Bronchial epithelial cell (primary cell): ENCODE measurements around the gene METTL25B. TPM values are rescaled to one million over a fixed set of nuclear protein-coding genes. Genes with fewer than 3 reads are reported as not detected.
A peak's percentile ranks its signal among the peaks of the same experiment; 100 is the strongest.

ENCODE experiments used
- DNase-seq: peaks from one replicate; pipeline ENCODE4 v3.0.0-alpha.2; 2010; ENCODE audit warnings: low read depth
- FAIRE-seq: peaks from 2 replicates; lab custom pipeline; 2011; peaks lifted over from hg19 to GRCh38; lab: Jason Lieb, UNC
- H3K27me3 ChIP-seq: 2 replicates; pipeline ENCODE4 v1.5.1; 2011; ENCODE audit warnings: low read length; ENCODE audit not compliant: control insufficient read depth, insufficient read depth
- H3K36me3 ChIP-seq: 2 replicates; pipeline ENCODE4 v1.5.1; 2011; ENCODE audit warnings: low read length; ENCODE audit not compliant: control insufficient read depth, insufficient read depth
- H3K4me3 ChIP-seq: 2 replicates; pipeline ENCODE4 v1.5.1; 2011; ENCODE audit warnings: mild to moderate bottlenecking, low read depth, low read length, control low read depth
- total RNA-seq: library from RNA; depleted of rRNA; stranded (reverse); fragments of >200 nt; gene quantifications from 2 replicates; pipeline ENCODE4 v1.2.1, GENCODE V29; 2014
- TF ChIP-seq, protein P1 (sequence below): IDR thresholded peaks from 2 replicates; pipeline ENCODE4 v1.5.1; 2011; ENCODE audit warnings: mild to moderate bottlenecking, moderate library complexity, low read length, control low read depth, inconsistent platforms; ENCODE audit not compliant: insufficient read depth, severe bottlenecking

Gene METTL25B
- total RNA-seq, 1 donor from 2014 or later = 14.7 TPM

DNA sequence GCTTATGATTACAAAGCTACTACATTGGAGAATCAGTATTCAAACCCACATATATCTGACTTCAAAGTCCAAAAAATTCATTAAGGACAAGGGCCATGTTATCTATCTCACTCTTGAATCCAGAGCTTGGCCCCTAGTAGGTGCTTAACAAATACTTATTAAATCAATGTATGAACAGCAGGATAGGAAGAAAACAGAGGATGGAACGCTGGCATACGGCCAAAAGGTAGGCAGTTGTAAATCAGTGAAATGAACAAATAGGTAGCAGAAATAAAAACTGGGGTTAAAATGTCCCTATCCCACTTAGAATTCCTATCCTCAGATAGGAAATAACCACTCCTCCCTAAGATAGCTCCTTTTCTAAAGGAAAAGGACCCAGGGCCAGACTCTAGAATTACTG, 10.6 kb downstream of the METTL25B start:
- TF ChIP-seq, protein P1, sequence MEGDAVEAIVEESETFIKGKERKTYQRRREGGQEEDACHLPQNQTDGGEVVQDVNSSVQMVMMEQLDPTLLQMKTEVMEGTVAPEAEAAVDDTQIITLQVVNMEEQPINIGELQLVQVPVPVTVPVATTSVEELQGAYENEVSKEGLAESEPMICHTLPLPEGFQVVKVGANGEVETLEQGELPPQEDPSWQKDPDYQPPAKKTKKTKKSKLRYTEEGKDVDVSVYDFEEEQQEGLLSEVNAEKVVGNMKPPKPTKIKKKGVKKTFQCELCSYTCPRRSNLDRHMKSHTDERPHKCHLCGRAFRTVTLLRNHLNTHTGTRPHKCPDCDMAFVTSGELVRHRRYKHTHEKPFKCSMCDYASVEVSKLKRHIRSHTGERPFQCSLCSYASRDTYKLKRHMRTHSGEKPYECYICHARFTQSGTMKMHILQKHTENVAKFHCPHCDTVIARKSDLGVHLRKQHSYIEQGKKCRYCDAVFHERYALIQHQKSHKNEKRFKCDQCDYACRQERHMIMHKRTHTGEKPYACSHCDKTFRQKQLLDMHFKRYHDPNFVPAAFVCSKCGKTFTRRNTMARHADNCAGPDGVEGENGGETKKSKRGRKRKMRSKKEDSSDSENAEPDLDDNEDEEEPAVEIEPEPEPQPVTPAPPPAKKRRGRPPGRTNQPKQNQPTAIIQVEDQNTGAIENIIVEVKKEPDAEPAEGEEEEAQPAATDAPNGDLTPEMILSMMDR = no peak
- Histone ChIP-seq H3K36me3 (peaks cover 23% of the 10 kb centered on the region), H3K27me3 (no peaks in the 10 kb centered on the region), H3K4me3 (no peak overlapping the region)
- no peak for FAIRE-seq
- no peak for DNase-seq

DNA sequence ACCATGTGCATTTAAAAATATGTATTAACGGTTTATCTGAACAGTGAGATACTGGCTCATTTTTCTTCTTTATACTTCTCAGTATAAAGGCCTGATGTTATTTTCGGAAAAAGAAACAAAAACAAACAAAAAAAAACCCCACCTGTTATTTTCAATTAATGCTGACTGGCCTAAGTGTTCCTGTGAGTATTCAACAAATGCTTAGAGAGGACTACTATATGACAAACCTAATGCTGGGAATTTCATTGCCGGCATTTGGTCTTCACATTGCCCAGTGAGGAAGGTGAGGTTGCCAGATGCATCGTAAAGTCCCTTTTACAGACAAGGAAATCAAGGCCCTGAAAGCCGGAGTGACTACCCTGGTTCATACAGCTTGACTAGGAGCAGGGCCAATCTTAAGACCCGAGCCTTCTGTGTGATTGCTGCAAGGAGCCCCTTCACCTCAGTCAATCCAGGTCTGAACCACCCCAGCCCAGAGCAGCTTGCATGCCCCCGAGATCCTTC, 12.0 kb downstream of the METTL25B start:
- no peak for FAIRE-seq
- peaks cover 26% of the 10 kb centered on the region for H3K36me3 ChIP-seq
- H3K27me3 ChIP-seq = no peaks in the 10 kb centered on the region
- DNase-seq = no peak
- H3K4me3 ChIP-seq = peak overlapping the region; percentile 89
- TF ChIP-seq, protein P1 = no peak

DNA sequence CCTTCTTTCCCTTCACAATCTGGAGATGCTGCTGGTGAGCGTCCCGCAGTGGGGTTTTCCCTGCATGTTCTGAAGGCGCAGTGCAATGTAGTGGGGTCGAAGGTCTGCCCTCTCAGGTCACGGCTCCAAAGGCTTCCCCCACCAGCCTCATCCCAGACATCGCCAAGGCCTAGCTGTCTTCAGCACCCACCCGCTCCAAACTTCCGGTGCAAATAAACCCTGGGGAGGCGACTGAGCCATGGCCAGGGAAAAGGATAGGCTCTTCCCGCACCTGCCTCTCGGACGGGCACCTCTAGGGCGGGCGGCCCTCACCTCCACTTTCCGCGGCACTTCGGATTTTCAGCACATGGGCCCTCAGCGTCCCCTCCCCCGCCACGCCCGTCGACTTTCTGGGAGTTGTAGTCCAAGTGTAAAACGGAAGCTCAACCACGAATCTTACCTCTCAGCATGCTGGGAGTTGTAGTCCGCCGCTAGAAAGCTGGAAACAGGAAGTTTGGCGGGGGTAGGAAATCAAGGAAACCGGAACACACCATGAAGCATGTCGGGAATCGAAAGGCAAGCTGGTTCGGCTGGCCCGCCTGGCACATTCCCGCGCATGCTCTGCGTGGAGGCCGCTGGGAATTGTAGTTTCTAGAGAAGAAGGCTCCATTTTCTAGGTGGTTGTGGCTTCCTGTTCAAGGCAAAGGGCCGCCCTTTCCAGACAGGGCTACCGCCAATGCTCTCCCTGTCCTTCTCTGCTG, 12.6 kb downstream of the METTL25B start, which contains the start of gene MRPL24:
Gene MRPL24, minus strand, starts transcription at position 348 of the 740 bp plus-strand sequence. CDS start 2,384 bp downstream, outside the sequence.
- peak; percentile 88 for FAIRE-seq
- TF ChIP-seq, protein P1 = no peak
- peak; percentile 99 for DNase-seq
- H3K27me3 ChIP-seq = no peaks in the 10 kb centered on the region
- H3K4me3 ChIP-seq = peak within 1 kb of the TSS; percentile 89
- peaks cover 26% of the 10 kb centered on the region for H3K36me3 ChIP-seq

DNA sequence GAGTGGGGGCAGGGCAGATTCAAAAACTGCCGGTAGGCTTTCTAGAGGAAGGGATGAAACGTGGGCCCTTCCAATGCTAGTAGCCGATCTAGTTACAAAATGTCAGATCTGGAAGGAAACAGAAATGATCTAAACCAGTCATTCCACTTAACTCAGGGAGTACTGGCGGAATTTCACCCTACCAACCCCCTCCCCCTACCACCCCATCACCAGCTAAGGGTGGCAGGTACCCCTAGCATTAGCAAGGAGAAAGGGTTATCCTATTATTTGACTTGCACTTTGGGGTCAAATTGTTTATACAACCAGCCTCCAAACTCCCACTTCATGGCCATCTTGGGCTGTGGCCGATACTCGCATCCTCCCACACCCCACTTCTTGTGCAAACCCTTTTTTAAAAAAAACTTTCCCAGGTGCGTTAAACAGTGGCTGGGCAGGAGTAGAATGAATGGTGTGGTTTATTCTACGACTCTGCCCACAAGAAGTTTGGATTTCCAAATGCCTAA, 13.3 kb downstream of the METTL25B start:
- TF ChIP-seq, protein P1 = no peak
- FAIRE-seq (no peak), DNase-seq (no peak)
- H3K27me3 ChIP-seq = no peaks in the 10 kb centered on the region
- no peak overlapping the region for H3K4me3 ChIP-seq
- H3K36me3 ChIP-seq = peaks cover 26% of the 10 kb centered on the region

DNA sequence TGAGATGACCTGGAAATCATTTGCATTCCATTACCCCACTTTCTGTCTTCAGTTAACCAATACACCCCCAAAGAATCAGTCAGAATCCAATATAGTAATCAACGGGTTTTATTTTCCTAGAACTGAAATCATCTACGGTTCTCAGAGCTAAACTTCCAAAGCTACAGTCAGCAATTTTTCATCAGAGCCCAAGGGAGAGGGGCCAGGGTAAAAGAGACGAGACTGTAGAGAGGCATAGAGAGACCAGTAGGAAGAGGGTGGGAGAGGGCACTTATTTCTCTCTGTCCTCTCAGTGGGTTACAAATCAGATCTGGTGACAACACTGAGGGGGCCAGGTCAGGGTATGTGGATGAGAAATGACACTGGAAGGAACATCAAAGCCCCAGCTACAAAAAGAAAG, 13.7 kb downstream of the METTL25B start:
- DNase-seq (no peak), FAIRE-seq (no peak)
- TF ChIP-seq, protein P1 = no peak
- H3K4me3 ChIP-seq = no peak overlapping the region
- peaks cover 24% of the 10 kb centered on the region for H3K36me3 ChIP-seq
- no peaks in the 10 kb centered on the region for H3K27me3 ChIP-seq
